Heart left ventricle (tissue), 13 donors: ENCODE results near the gene PDE3A.

ENCODE experiments used
- CTCF ChIP-seq, 12 donors: fragments of 200-600 bp; sonication (generic) in 4 of 12; IDR thresholded peaks; one replicate each; pipeline versions ENCODE4 v1.5.0 to v1.8.0; 2018 to 2022; ENCODE audit warnings: antibody characterized with exemption in 12 of 12, mild to moderate bottlenecking in 5 of 12
- POLR2A ChIP-seq, 2 donors: fragments of 450-650 bp; IDR thresholded peaks; one replicate each; pipeline ENCODE4 v1.6.1; 2017; ENCODE audit warnings: antibody characterized with exemption in 2 of 2, mild to moderate bottlenecking in 2 of 2, moderate library complexity in 2 of 2
- donor health status: ischemic (EF 13 %, LVEDD 7.1; RV severe dilation, severe dysfunction).
- donor health status: DM: no; HTN: yes; CAD: no.
- donor health status: DM: no; HTN: no; CAD: no.
- donor health status: ischemic (EF 25% LVEDD 6.9; RV normal size, moderate dysfunction).
- donor health status: ischemic (EF 25% LVEDD 5.7; RV mildly dilated, moderate dysfunction).
- donor health status: ischemic (EF 35%, LVEDD 5.7; RV mildly dilated, moderate dysfunction).
- donor health status: nonischemic (EF 11% LVEDD 7.7; RV severe dilation, severe dysfunction).
- donor health status: DM: yes; HTN: yes; CAD: no.
- donor health status: PGD.
- donor health status: ischemic (EF 29% LVEDD 5.4; RV normal size, mild dysfunction).
- donor health status: nonischemic (EF 23%, LVEDD 6.1; RV moderate dilation, normal function).

GRCh38 chr12:20475542-20475941 is 107.2 kb downstream of the PDE3A start:
- TF ChIP-seq CTCF (IDR thresholded peaks at IDR 0.05) (no peak), POLR2A (IDR thresholded peaks at IDR 0.05) (no peak)
